HFF-Myc (cell line): ENCODE measurements around the gene PABPC5.

Experiments used
- DNase-seq: peaks from one replicate; pipeline ENCODE4 v3.0.0-alpha.2; 2011; ENCODE audit warnings: low read depth; ENCODE audit errors: extremely low read depth
- H3K4me3 ChIP-seq: replicated peaks from 2 replicates; pipeline ENCODE4 v1.5.1; 2011; ENCODE audit warnings: low read depth, mild to moderate bottlenecking, control low read depth, low read length
- CTCF ChIP-seq: IDR thresholded peaks from 2 replicates; pipeline ENCODE4 v1.5.1; 2012; ENCODE audit warnings: mild to moderate bottlenecking, low read depth, low read length, control low read depth; ENCODE audit errors: missing control alignments

PABPC5 gene

GRCh38 chrX:91434351-91435168 lies at the start of gene PABPC5:
TSS of gene PABPC5 (plus strand) at chrX:91434839. CDS start at chrX:91435578, 739 bp downstream.
- no peak for TF ChIP-seq CTCF
- H3K4me3 ChIP-seq, result 0 out of 2 replicates have a peak within 1 kb of the TSS, but pooled peaks have one; percentile 3
- no peak for DNase-seq

GRCh38 chrX:91389026-91389425 lies 45.6 kb upstream of the PABPC5 start:
- H3K4me3 ChIP-seq, result no peak overlapping the region
- TF ChIP-seq CTCF, result no peak

GRCh38 chrX:91414713-91415112 lies 19.9 kb upstream of the PABPC5 start:
- no peak for DNase-seq
- H3K4me3 ChIP-seq, result no peak overlapping the region
- no peak for TF ChIP-seq CTCF

More at GRCh38 chrX:91389026-91389425, 45.6 kb upstream of the PABPC5 start:
- no peak for DNase-seq

- no peak for DNase-seq
- 0 out of 2 replicates have a peak overlapping the region, but pooled peaks have one; percentile 3 for H3K4me3 ChIP-seq
Observed at GRCh38 chrX:91435395-91435794, 756 bp downstream of the PABPC5 start.

More at GRCh38 chrX:91435395-91435794, 756 bp downstream of the PABPC5 start:
- TF ChIP-seq CTCF, result no peak
